ENCODE results near the gene MPP4.

The MPP4 gene

GRCh38 chr2:201698588-201699226 is at the start of gene MPP4:
Gene MPP4, minus strand, starts transcription at chr2:201698644. Its CDS starts 4,690 bp downstream, at chr2:201693954.
- in situ Hi-C loops (cut with HindIII; ENCODE audit: low pct_ligation_motif_present, low pct_unique_long_range_greater_than_20kb, low sequenced_read_pairs): no loop called here
- peak; percentile 11 for DNase-seq

GRCh38 chr2:201746551-201746950 is 48.1 kb upstream of the MPP4 start:
- in situ Hi-C loops (cut with HindIII; ENCODE audit: low pct_ligation_motif_present, low pct_unique_long_range_greater_than_20kb, low sequenced_read_pairs): no loop called here
- no peak for DNase-seq

GRCh38 chr2:201735486-201735885 is 37.0 kb upstream of the MPP4 start:
- in situ Hi-C loops (cut with HindIII; ENCODE audit: low pct_ligation_motif_present, low pct_unique_long_range_greater_than_20kb, low sequenced_read_pairs): no loop called here
- no peak for DNase-seq

GRCh38 chr2:201734111-201734510 is 35.7 kb upstream of the MPP4 start:
- no peak for DNase-seq
- in situ Hi-C loops (cut with HindIII; ENCODE audit: low pct_ligation_motif_present, low pct_unique_long_range_greater_than_20kb, low sequenced_read_pairs): no loop called here

GRCh38 chr2:201733544-201733943 is 35.1 kb upstream of the MPP4 start:
- DNase-seq: no peak
- in situ Hi-C loops (cut with HindIII; ENCODE audit: low pct_ligation_motif_present, low pct_unique_long_range_greater_than_20kb, low sequenced_read_pairs): no loop called here

GRCh38 chr2:201730651-201731285 is 32.3 kb upstream of the MPP4 start:
- no peak for DNase-seq
- in situ Hi-C loops (cut with HindIII; ENCODE audit: low pct_ligation_motif_present, low pct_unique_long_range_greater_than_20kb, low sequenced_read_pairs): no loop called here

- in situ Hi-C loops (cut with HindIII; ENCODE audit: low pct_ligation_motif_present, low pct_unique_long_range_greater_than_20kb, low sequenced_read_pairs): no loop called here
- peak; percentile 31 for DNase-seq
Observed at GRCh38 chr2:201715459-201715858, 17.0 kb upstream of the MPP4 start.

GRCh38 chr2:201712726-201713125 is 14.3 kb upstream of the MPP4 start:
- DNase-seq: no peak
- in situ Hi-C loops (cut with HindIII; ENCODE audit: low pct_ligation_motif_present, low pct_unique_long_range_greater_than_20kb, low sequenced_read_pairs): no loop called here

- DNase-seq: no peak
- in situ Hi-C loops (cut with HindIII; ENCODE audit: low pct_ligation_motif_present, low pct_unique_long_range_greater_than_20kb, low sequenced_read_pairs): no loop called here
Observed at GRCh38 chr2:201709747-201710146, 11.3 kb upstream of the MPP4 start.

GRCh38 chr2:201709049-201709448 is 10.6 kb upstream of the MPP4 start:
- DNase-seq: no peak
- in situ Hi-C loops (cut with HindIII; ENCODE audit: low pct_ligation_motif_present, low pct_unique_long_range_greater_than_20kb, low sequenced_read_pairs): no loop called here

- in situ Hi-C loops (cut with HindIII; ENCODE audit: low pct_ligation_motif_present, low pct_unique_long_range_greater_than_20kb, low sequenced_read_pairs): no loop called here
- DNase-seq: no peak
Observed at GRCh38 chr2:201707753-201708152, 9.3 kb upstream of the MPP4 start.

GRCh38 chr2:201707142-201707541 is 8.7 kb upstream of the MPP4 start:
- in situ Hi-C loops (cut with HindIII; ENCODE audit: low pct_ligation_motif_present, low pct_unique_long_range_greater_than_20kb, low sequenced_read_pairs): no loop called here
- no peak for DNase-seq

- DNase-seq: no peak
- in situ Hi-C loops (cut with HindIII; ENCODE audit: low pct_ligation_motif_present, low pct_unique_long_range_greater_than_20kb, low sequenced_read_pairs): no loop called here
Observed at GRCh38 chr2:201704536-201704935, 6.1 kb upstream of the MPP4 start.

- no peak for DNase-seq
- in situ Hi-C loops (cut with HindIII; ENCODE audit: low pct_ligation_motif_present, low pct_unique_long_range_greater_than_20kb, low sequenced_read_pairs): no loop called here
Observed at GRCh38 chr2:201701646-201702045, 3.2 kb upstream of the MPP4 start.

- in situ Hi-C loops (cut with HindIII; ENCODE audit: low pct_ligation_motif_present, low pct_unique_long_range_greater_than_20kb, low sequenced_read_pairs): no loop called here
- no peak for DNase-seq
Observed at GRCh38 chr2:201699416-201699815, 972 bp upstream of the MPP4 start.

GRCh38 chr2:201697899-201698298 is 545 bp downstream of the MPP4 start:
- in situ Hi-C loops (cut with HindIII; ENCODE audit: low pct_ligation_motif_present, low pct_unique_long_range_greater_than_20kb, low sequenced_read_pairs): no loop called here
- peak; percentile 57 for DNase-seq

GRCh38 chr2:201696151-201696659 is 2.2 kb downstream of the MPP4 start:
- in situ Hi-C loops (cut with HindIII; ENCODE audit: low pct_ligation_motif_present, low pct_unique_long_range_greater_than_20kb, low sequenced_read_pairs): no loop called here
- peak; percentile 25 for DNase-seq

- no peak for DNase-seq
- in situ Hi-C loops (cut with HindIII; ENCODE audit: low pct_ligation_motif_present, low pct_unique_long_range_greater_than_20kb, low sequenced_read_pairs): no loop called here
Observed at GRCh38 chr2:201685156-201685555, 13.3 kb downstream of the MPP4 start.

- in situ Hi-C loops (cut with HindIII; ENCODE audit: low pct_ligation_motif_present, low pct_unique_long_range_greater_than_20kb, low sequenced_read_pairs): no loop called here
- peak; percentile 21 for DNase-seq
Observed at GRCh38 chr2:201680743-201681142, 17.7 kb downstream of the MPP4 start.

GRCh38 chr2:201678401-201678800 is 20.0 kb downstream of the MPP4 start:
- in situ Hi-C loops (cut with HindIII; ENCODE audit: low pct_ligation_motif_present, low pct_unique_long_range_greater_than_20kb, low sequenced_read_pairs): no loop called here

More at GRCh38 chr2:201678401-201678800, 20.0 kb downstream of the MPP4 start:
- DNase-seq: no peak
